PC-9 (cell line): ENCODE measurements around the gene IL1RAPL1.

Experiments used
- CTCF ChIP-seq: fragments of 200-600 bp; sonication (generic); conservative IDR thresholded peaks from 2 replicates; pipeline ENCODE4 v1.6.1; 2017; ENCODE audit warnings: mixed run types, antibody characterized with exemption, mild to moderate bottlenecking, moderate library complexity
- EZH2 ChIP-seq: fragments of 200-600 bp; sonication (generic); IDR thresholded peaks from 2 replicates; pipeline ENCODE4 v1.8.0; 2017; ENCODE audit warnings: antibody characterized with exemption, low read depth

- TF ChIP-seq CTCF (no peak), EZH2 (no peak)
These were observed 642.6 kb downstream of the IL1RAPL1 start for GRCh38 chrX:29229802-29230201.
